SU-DHL-6 (cell line): ENCODE measurements around the gene NCKAP5.

Experiments
- H2AFZ ChIP-seq: fragments of 200-600 bp; sonication (generic); 2 replicates; pipeline ENCODE4 v1.6.1; 2014; ENCODE audit warnings: low read depth, mild to moderate bottlenecking, moderate library complexity, mixed read lengths, antibody characterized with exemption, low read length; ENCODE audit not compliant: severe bottlenecking
- H3F3A ChIP-seq: fragments of 200-600 bp; shearing (Covaris generic); 2 replicates; pipeline ENCODE4 v1.6.0; 2016; ENCODE audit warnings: antibody characterized with exemption, mild to moderate bottlenecking; ENCODE audit not compliant: insufficient read depth
- H3K27ac ChIP-seq: fragments of 200-600 bp; sonication (generic); 2 replicates; pipeline ENCODE4 v1.5.1; 2016; ENCODE audit warnings: low read depth, mild to moderate bottlenecking, low read length, moderate library complexity, mixed read lengths
- H3K27me3 ChIP-seq: fragments of 200-600 bp; sonication (generic), shearing (Covaris generic); 2 replicates; pipeline ENCODE4 v1.6.0; 2014; ENCODE audit warnings: mild to moderate bottlenecking, low read length
- H3K36me3 ChIP-seq: fragments of 200-600 bp; sonication (generic); 2 replicates; pipeline ENCODE4 v1.6.1; 2014; ENCODE audit warnings: mild to moderate bottlenecking, low read length, mixed read lengths
- H3K4me2 ChIP-seq: fragments of 300-600, 200-600 bp; shearing (Covaris generic), sonication (generic); 2 replicates; pipeline ENCODE4 v1.6.0; 2014; ENCODE audit warnings: low read length, low read depth, mild to moderate bottlenecking; ENCODE audit not compliant: poor library complexity, severe bottlenecking
- H3K4me3 ChIP-seq: fragments of 200-600 bp; sonication (generic); 2 replicates; pipeline ENCODE4 v1.5.1; 2014; ENCODE audit warnings: antibody characterized with exemption, low read length, mild to moderate bottlenecking, mixed read lengths; ENCODE audit not compliant: insufficient read depth, poor library complexity, severe bottlenecking
- H3K79me2 ChIP-seq: fragments of 200-600 bp; sonication (generic); 2 replicates; pipeline ENCODE4 v1.6.1; 2014; ENCODE audit warnings: mild to moderate bottlenecking, low read length, moderate library complexity; ENCODE audit not compliant: insufficient read depth
- H3K9ac ChIP-seq: fragments of 200-600 bp; sonication (generic); 2 replicates; pipeline ENCODE4 v1.7.0; 2014; ENCODE audit warnings: mild to moderate bottlenecking, low read length
- H3K9me2 ChIP-seq: fragments of 200-600 bp; sonication (generic); replicated peaks from 2 replicates; pipeline ENCODE4 v1.6.1; 2014; ENCODE audit warnings: low read length; ENCODE audit not compliant: insufficient read depth
- H3K9me3 ChIP-seq: fragments of 200-600 bp; sonication (generic); 2 replicates; pipeline ENCODE4 v1.6.1; 2014; ENCODE audit warnings: low read length, mixed read lengths; ENCODE audit not compliant: insufficient read depth
- H4K20me1 ChIP-seq: fragments of 200-600 bp; sonication (generic); 2 replicates; pipeline ENCODE4 v1.6.1; 2014; ENCODE audit warnings: low read depth, mild to moderate bottlenecking, antibody characterized with exemption, low read length, moderate library complexity, mixed read lengths
- CTCF ChIP-seq: fragments of 200-600 bp; sonication (generic); IDR thresholded peaks from one replicate; pipeline ENCODE4 v1.5.1; 2017; ENCODE audit warnings: antibody characterized with exemption, mild to moderate bottlenecking, low read length, moderate library complexity; ENCODE audit not compliant: insufficient read depth, poor library complexity, severe bottlenecking
- EZH2phosphoT487 ChIP-seq: fragments of 200-600 bp; sonication (generic), shearing (Covaris generic); conservative IDR thresholded peaks from 2 replicates; pipeline ENCODE4 v1.6.1; 2018; ENCODE audit warnings: mild to moderate bottlenecking, antibody characterized with exemption, low read length, moderate library complexity, mixed read lengths

The NCKAP5 gene

GRCh38 chr2:132740081-132740720 lies 828.1 kb downstream of the NCKAP5 start:
- H3K79me2 ChIP-seq, result no peaks in the 10 kb centered on the region
- H3K27me3 ChIP-seq, result no peaks in the 10 kb centered on the region
- no peaks in the 10 kb centered on the region for H3F3A ChIP-seq
- no peaks in the 10 kb centered on the region for H3K9me3 ChIP-seq
- no peaks in the 10 kb centered on the region for H3K36me3 ChIP-seq
- no peak overlapping the region for H2AFZ ChIP-seq
- H3K4me3 ChIP-seq, result no peak overlapping the region
- no peaks in the 10 kb centered on the region for H3K9me2 ChIP-seq
- no peak overlapping the region for H3K27ac ChIP-seq
- no peak overlapping the region for H3K9ac ChIP-seq
- H3K4me2 ChIP-seq, result no peak overlapping the region
- no peak for TF ChIP-seq EZH2phosphoT487
- no peak for TF ChIP-seq CTCF
- H4K20me1 ChIP-seq, result no peaks in the 10 kb centered on the region

GRCh38 chr2:132738223-132738622 lies 830.0 kb downstream of the NCKAP5 start:
- Histone ChIP-seq H3K9me3 (no peaks in the 10 kb centered on the region), H3K79me2 (no peaks in the 10 kb centered on the region), H3K4me2 (no peak overlapping the region), H4K20me1 (no peaks in the 10 kb centered on the region), H3K27me3 (no peaks in the 10 kb centered on the region), H3K9me2 (no peaks in the 10 kb centered on the region), H2AFZ (no peak overlapping the region), H3K9ac (no peak overlapping the region), H3K4me3 (no peak overlapping the region), H3F3A (no peaks in the 10 kb centered on the region), H3K27ac (no peak overlapping the region), H3K36me3 (no peaks in the 10 kb centered on the region)
- TF ChIP-seq EZH2phosphoT487 (no peak), CTCF (no peak)

DNA sequence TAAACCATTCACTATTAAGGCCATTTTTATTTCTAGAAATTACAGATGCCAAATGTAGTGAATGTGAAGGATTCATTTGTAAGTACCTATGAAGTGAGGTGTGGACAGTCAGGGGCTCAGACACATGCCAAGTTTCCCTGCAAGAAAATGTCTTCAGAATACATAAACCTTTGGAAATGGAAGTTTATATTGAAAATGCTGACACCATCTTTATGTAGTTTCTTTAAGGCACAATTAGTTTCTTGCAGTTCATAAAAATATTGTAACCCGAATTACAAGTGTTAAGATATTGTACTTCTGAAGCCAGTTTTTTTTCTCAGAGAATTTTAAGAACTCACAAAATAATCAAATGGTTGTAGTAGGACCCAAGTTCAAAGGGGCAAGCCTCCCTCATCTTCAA lies 832.2 kb downstream of the NCKAP5 start:
- no peaks in the 10 kb centered on the region for H3K27me3 ChIP-seq
- no peaks in the 10 kb centered on the region for H3K36me3 ChIP-seq
- no peak overlapping the region for H3K4me3 ChIP-seq
- no peak overlapping the region for H3K27ac ChIP-seq
- H4K20me1 ChIP-seq, result no peaks in the 10 kb centered on the region
- TF ChIP-seq EZH2phosphoT487, result no peak
- no peak for TF ChIP-seq CTCF
- H3K79me2 ChIP-seq, result no peaks in the 10 kb centered on the region
- no peaks in the 10 kb centered on the region for H3F3A ChIP-seq
- H3K9me3 ChIP-seq, result no peaks in the 10 kb centered on the region
- H3K9ac ChIP-seq, result no peak overlapping the region
- no peak overlapping the region for H3K4me2 ChIP-seq
- no peaks in the 10 kb centered on the region for H3K9me2 ChIP-seq
- no peak overlapping the region for H2AFZ ChIP-seq
